Endodermal cell (in vitro differentiated cells): ENCODE results near the gene CLIC5. TPM values are rescaled to one million over a fixed set of nuclear protein-coding genes. Genes with fewer than 3 reads are reported as not detected.
A peak's percentile ranks its signal among the peaks of the same experiment; 100 is the strongest.

Experiments used
- DNase-seq: peaks from one replicate; pipeline ENCODE4 v3.0.0-alpha.2; 2017
- H3K27ac ChIP-seq: 2 replicates; pipeline ENCODE4 v1.5.1; 2013; ENCODE audit warnings: mild to moderate bottlenecking, low read depth, low read length, moderate library complexity
- H3K27me3 ChIP-seq: 2 replicates; pipeline ENCODE4 v1.6.1; 2013; ENCODE audit warnings: mild to moderate bottlenecking, low read length, moderate library complexity; ENCODE audit not compliant: insufficient read depth, control insufficient read depth, poor library complexity, severe bottlenecking
- H3K36me3 ChIP-seq: 2 replicates; pipeline ENCODE4 v1.7.0; 2013; ENCODE audit warnings: mild to moderate bottlenecking, low read length, moderate library complexity; ENCODE audit not compliant: control insufficient read depth, insufficient read depth
- H3K4me1 ChIP-seq: one replicate; pipeline ENCODE4 v1.7.0; 2013; ENCODE audit warnings: low read length; ENCODE audit not compliant: control insufficient read depth, insufficient read depth
- H3K4me3 ChIP-seq: 2 replicates; pipeline ENCODE4 v1.5.1; 2013; ENCODE audit warnings: mild to moderate bottlenecking, low read length, moderate library complexity
- H3K9ac ChIP-seq: 2 replicates; pipeline ENCODE4 v1.6.1; 2013; ENCODE audit warnings: mild to moderate bottlenecking, low read length, moderate library complexity; ENCODE audit not compliant: poor library complexity, severe bottlenecking; ENCODE audit errors: extremely low read depth
- H3K9me3 ChIP-seq: 2 replicates; pipeline ENCODE4 v1.6.1; 2013; ENCODE audit warnings: mild to moderate bottlenecking, low read length, moderate library complexity; ENCODE audit not compliant: control insufficient read depth
- H3K27ac Mint-ChIP-seq: 2 replicates; pipeline ENCODE4 v1.8.0; 2020; ENCODE audit warnings: mixed read lengths
- H3K27me3 Mint-ChIP-seq: 2 replicates; pipeline ENCODE4 v1.8.0; 2021; ENCODE audit warnings: mild to moderate bottlenecking, mixed read lengths; ENCODE audit not compliant: insufficient read depth
- H3K36me3 Mint-ChIP-seq: 2 replicates; pipeline ENCODE4 v1.8.0; 2020; ENCODE audit warnings: low read depth, mixed read lengths
- H3K4me1 Mint-ChIP-seq: 2 replicates; pipeline ENCODE4 v1.8.0; 2020; ENCODE audit warnings: mixed read lengths
- H3K4me3 Mint-ChIP-seq: 2 replicates; pipeline ENCODE4 v1.8.0; 2020; ENCODE audit warnings: mild to moderate bottlenecking, moderate library complexity, mixed read lengths
- H3K9me3 Mint-ChIP-seq: 2 replicates; pipeline ENCODE4 v1.8.0; 2020; ENCODE audit warnings: mild to moderate bottlenecking, mixed read lengths
- CTCF ChIP-seq: fragments of 200-600 bp; sonication (generic); conservative IDR thresholded peaks from 2 replicates; pipeline ENCODE4 v1.5.0; 2021; ENCODE audit warnings: antibody characterized with exemption, mild to moderate bottlenecking
- WGBS, 2 experiments: methylation state at CpG; one replicate each; pipeline versions ENCODE4 v1.1.5 to v1.1.7; 2013; ENCODE audit warnings: missing lambda C conversion rate in 2 of 2, mixed read lengths in 1 of 2; ENCODE audit not compliant: insufficient coverage in 1 of 2, insufficient read length in 1 of 2; 5-methylcytosine and 5-hydroxymethylcytosine counted together
- total RNA-seq, 2 donors: library from RNA; stranded (reverse); fragmentation: NEBNext Ultra II Directional in 1 of 2; extraction: Animal tissue kit (Norgen Biotek cat#: 25700) in 1 of 2; gene quantifications; 2 replicates in 1 of 2; 3 replicates in 1 of 2; pipeline ENCODE4 v1.2.1, GENCODE V29; 2021

The CLIC5 gene
- total RNA-seq, 2 donors from 2014 or later, result 0.11 TPM; not detected in 1

- TF ChIP-seq CTCF, result no peak
- Mint-ChIP-seq H3K27me3 (peaks cover 57% of the 10 kb centered on the region), H3K4me3 (no peak overlapping the region), H3K36me3 (no peaks in the 10 kb centered on the region), H3K4me1 (peaks cover 13% of the 10 kb centered on the region), H3K9me3 (no peaks in the 10 kb centered on the region), H3K27ac (no peak overlapping the region)
- peaks cover 5% of the 10 kb centered on the region for H3K4me1 ChIP-seq
- H3K4me3 ChIP-seq, result no peak overlapping the region
- no peak for DNase-seq
- no peaks in the 10 kb centered on the region for H3K9me3 ChIP-seq
- H3K27me3 ChIP-seq, result peaks cover 58% of the 10 kb centered on the region
- no peak overlapping the region for H3K9ac ChIP-seq
- H3K36me3 ChIP-seq, result no peaks in the 10 kb centered on the region
- WGBS, 2 experiments, result 90 to 95% methylated on average over 2 to 5 of the region's 5 CpGs
- no peak overlapping the region for H3K27ac ChIP-seq
Observed at GRCh38 chr6:46044881-46045617, 29.4 kb upstream of the CLIC5 start.

- H3K36me3 ChIP-seq, result no peaks in the 10 kb centered on the region
- H3K9me3 ChIP-seq, result no peaks in the 10 kb centered on the region
- Mint-ChIP-seq H3K36me3 (no peaks in the 10 kb centered on the region), H3K27ac (no peak overlapping the region), H3K27me3 (peaks cover 39% of the 10 kb centered on the region), H3K9me3 (no peaks in the 10 kb centered on the region), H3K4me3 (no peak overlapping the region), H3K4me1 (no peaks in the 10 kb centered on the region)
- peak; percentile 82 for TF ChIP-seq CTCF
- H3K4me1 ChIP-seq, result peaks cover 2% of the 10 kb centered on the region
- H3K4me3 ChIP-seq, result no peak overlapping the region
- WGBS, 2 experiments, result 70% methylated on average over 5 of the region's 5 CpGs; no CpG with 5 or more reads in 1 of the 2 experiments
- no peak overlapping the region for H3K27ac ChIP-seq
- no peak overlapping the region for H3K9ac ChIP-seq
- DNase-seq, result peak; percentile 64
- peaks cover 38% of the 10 kb centered on the region for H3K27me3 ChIP-seq
Observed at GRCh38 chr6:46042355-46042999, 26.8 kb upstream of the CLIC5 start.

GRCh38 chr6:46040288-46040687 is 24.6 kb upstream of the CLIC5 start:
- Histone ChIP-seq H3K9me3 (no peaks in the 10 kb centered on the region), H3K9ac (no peak overlapping the region), H3K4me3 (no peak overlapping the region), H3K27me3 (peaks cover 24% of the 10 kb centered on the region), H3K27ac (no peak overlapping the region), H3K4me1 (no peaks in the 10 kb centered on the region), H3K36me3 (no peaks in the 10 kb centered on the region)
- WGBS, 2 experiments, result 94 to 96% methylated on average over 4 to 7 of the region's 7 CpGs
- no peak for DNase-seq
- H3K4me1 Mint-ChIP-seq, result no peaks in the 10 kb centered on the region
- H3K27me3 Mint-ChIP-seq, result peaks cover 20% of the 10 kb centered on the region
- no peak for TF ChIP-seq CTCF
- H3K36me3 Mint-ChIP-seq, result no peaks in the 10 kb centered on the region
- no peak overlapping the region for H3K27ac Mint-ChIP-seq
- H3K9me3 Mint-ChIP-seq, result no peaks in the 10 kb centered on the region
- no peak overlapping the region for H3K4me3 Mint-ChIP-seq
